Measurements from ENCODE around the gene VPS9D1. TPM values are rescaled to one million over a fixed set of nuclear protein-coding genes. Genes with fewer than 3 reads are reported as not detected.

The VPS9D1 gene
- total RNA-seq, 1 donor, result 14.5 TPM

DNA sequence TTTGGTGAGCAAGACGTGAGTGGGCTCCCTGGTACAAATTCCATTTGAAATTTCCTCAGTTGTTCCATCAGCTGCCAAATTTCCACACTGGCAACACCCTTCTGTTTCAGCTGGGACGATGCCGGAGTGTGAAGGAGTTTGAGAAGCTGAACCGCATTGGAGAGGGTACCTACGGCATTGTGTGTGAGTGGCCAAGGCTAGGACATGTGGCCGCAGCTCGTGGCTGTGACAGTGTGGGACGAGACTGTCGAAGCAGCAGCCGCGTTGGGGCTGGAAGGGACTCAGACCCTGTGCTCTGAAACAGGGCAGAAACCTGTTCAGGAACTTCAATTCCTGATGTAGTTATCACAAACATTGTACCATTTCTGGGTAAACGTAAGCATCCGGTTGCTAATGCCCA lies 31.6 kb downstream of the VPS9D1 start:
- TF ChIP-seq CTCF (IDR thresholded peaks at IDR 0.05; ENCODE audit: extremely low read depth, low read depth, low read length), result no peak
- no peak overlapping the region for H3K27ac ChIP-seq (ENCODE audit: low read depth, low read length)
- no peak overlapping the region for H3K4me3 ChIP-seq (ENCODE audit: insufficient read depth, low read length)
- peaks cover 47% of the 10 kb centered on the region for H3K36me3 ChIP-seq (ENCODE audit: insufficient read depth, low read length)
- peaks cover 26% of the 10 kb centered on the region for H3K79me2 ChIP-seq (ENCODE audit: insufficient read depth, low read length)
- no peaks in the 10 kb centered on the region for H3K27me3 ChIP-seq (ENCODE audit: insufficient read depth, low read length)
- no peaks in the 10 kb centered on the region for H3K9me3 ChIP-seq (ENCODE audit: low read depth, low read length)
- H4K20me1 ChIP-seq (ENCODE audit: insufficient read depth, low read length), result peaks cover 16% of the 10 kb centered on the region
- H3K4me1 ChIP-seq (ENCODE audit: insufficient read depth, low read length), result peaks cover 9% of the 10 kb centered on the region
- H3K4me2 ChIP-seq (ENCODE audit: insufficient read depth, low read length), result no peak overlapping the region
- no peak for DNase-seq (ENCODE audit: insufficient read length, low spot score, missing footprints)
- H2AFZ ChIP-seq (ENCODE audit: low read length), result no peak overlapping the region

- no peak for TF ChIP-seq CTCF (IDR thresholded peaks at IDR 0.05; ENCODE audit: extremely low read depth, low read depth, low read length)
- Histone ChIP-seq H3K27me3 (ENCODE audit: insufficient read depth, low read length) (no peaks in the 10 kb centered on the region), H4K20me1 (ENCODE audit: insufficient read depth, low read length) (peaks cover 16% of the 10 kb centered on the region), H3K27ac (ENCODE audit: low read depth, low read length) (no peak overlapping the region), H3K4me2 (ENCODE audit: insufficient read depth, low read length) (no peak overlapping the region), H3K79me2 (ENCODE audit: insufficient read depth, low read length) (peaks cover 26% of the 10 kb centered on the region), H3K9me3 (ENCODE audit: low read depth, low read length) (no peaks in the 10 kb centered on the region), H3K36me3 (ENCODE audit: insufficient read depth, low read length) (peaks cover 39% of the 10 kb centered on the region), H2AFZ (ENCODE audit: low read length) (no peak overlapping the region), H3K4me1 (ENCODE audit: insufficient read depth, low read length) (peaks cover 9% of the 10 kb centered on the region), H3K4me3 (ENCODE audit: insufficient read depth, low read length) (no peak overlapping the region)
- no peak for DNase-seq (ENCODE audit: insufficient read length, low spot score, missing footprints)
Measured at GRCh38 chr16:89688395-89688794, 32.3 kb downstream of the VPS9D1 start.

- Histone ChIP-seq H3K79me2 (ENCODE audit: insufficient read depth, low read length) (peaks cover 26% of the 10 kb centered on the region), H3K9me3 (ENCODE audit: low read depth, low read length) (no peaks in the 10 kb centered on the region), H3K27me3 (ENCODE audit: insufficient read depth, low read length) (no peaks in the 10 kb centered on the region), H3K36me3 (ENCODE audit: insufficient read depth, low read length) (peaks cover 32% of the 10 kb centered on the region), H4K20me1 (ENCODE audit: insufficient read depth, low read length) (peaks cover 16% of the 10 kb centered on the region), H3K27ac (ENCODE audit: low read depth, low read length) (peak overlapping the region; percentile 83), H3K4me1 (ENCODE audit: insufficient read depth, low read length) (peaks cover 9% of the 10 kb centered on the region), H3K4me2 (ENCODE audit: insufficient read depth, low read length) (peak overlapping the region; percentile 95), H3K4me3 (ENCODE audit: insufficient read depth, low read length) (peak overlapping the region; percentile 95), H2AFZ (ENCODE audit: low read length) (peak overlapping the region; percentile 56)
- no peak for TF ChIP-seq CTCF (IDR thresholded peaks at IDR 0.05; ENCODE audit: extremely low read depth, low read depth, low read length)
- peak; percentile 91 for DNase-seq (ENCODE audit: insufficient read length, low spot score, missing footprints)
Measured at GRCh38 chr16:89687092-89687940, 33.4 kb downstream of the VPS9D1 start.

DNA sequence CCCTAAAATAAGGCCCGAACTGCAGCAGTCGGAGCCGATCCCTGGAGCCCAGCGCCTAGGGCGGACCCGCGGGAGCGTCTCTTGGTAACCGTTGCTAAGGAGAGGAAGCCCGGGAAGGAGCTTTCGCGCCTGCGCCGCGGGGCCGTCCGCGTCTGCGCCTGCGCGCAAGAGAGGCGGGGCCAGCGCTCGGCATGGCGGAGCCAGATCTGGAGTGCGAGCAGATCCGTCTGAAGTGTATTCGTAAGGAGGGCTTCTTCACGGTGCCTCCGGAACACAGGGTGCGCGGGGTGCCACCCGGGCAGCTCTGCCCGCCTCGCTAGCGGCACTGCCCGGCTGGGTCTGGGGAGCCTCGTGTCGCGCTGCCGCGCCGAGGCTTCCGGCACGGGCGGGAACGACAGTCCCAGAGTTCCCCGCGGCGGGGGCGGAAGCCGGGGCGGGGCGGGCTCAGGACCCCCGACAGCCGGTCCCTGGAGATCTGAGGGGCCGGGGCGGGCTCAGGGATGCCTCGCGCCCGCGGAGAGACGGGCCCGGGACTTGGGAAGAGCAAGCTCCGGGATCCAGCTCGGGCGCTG lies 34.1 kb downstream of the VPS9D1 start, which contains the start of gene CDK10:
Gene CDK10, plus strand, starts transcription at position 170 of the 572 bp plus-strand sequence. Its CDS starts 22 bp downstream, at position 192.
- Histone ChIP-seq H3K27ac (ENCODE audit: low read depth, low read length) (peak within 1 kb of the TSS; percentile 83), H3K4me3 (ENCODE audit: insufficient read depth, low read length) (peak within 1 kb of the TSS; percentile 95), H3K27me3 (ENCODE audit: insufficient read depth, low read length) (no peaks in the 10 kb centered on the region), H3K36me3 (ENCODE audit: insufficient read depth, low read length) (peaks cover 25% of the 10 kb centered on the region), H2AFZ (ENCODE audit: low read length) (peak within 1 kb of the TSS; percentile 93), H3K79me2 (ENCODE audit: insufficient read depth, low read length) (peaks cover 26% of the 10 kb centered on the region), H4K20me1 (ENCODE audit: insufficient read depth, low read length) (peaks cover 16% of the 10 kb centered on the region), H3K4me1 (ENCODE audit: insufficient read depth, low read length) (peaks cover 9% of the 10 kb centered on the region), H3K4me2 (ENCODE audit: insufficient read depth, low read length) (peak within 1 kb of the TSS; percentile 95), H3K9me3 (ENCODE audit: low read depth, low read length) (no peaks in the 10 kb centered on the region)
- TF ChIP-seq CTCF (IDR thresholded peaks at IDR 0.05; ENCODE audit: extremely low read depth, low read depth, low read length), result no peak
- DNase-seq (ENCODE audit: insufficient read length, low spot score, missing footprints), result peak; percentile 100

Measured in osteoblast (primary cell).